HL-60/S4 treated with phorbol 12-myristate 13-acetate at 8.2 ng/mL for 4 days and 3 days (cell line): ENCODE results near the gene CKMT1B.
"Not testable (repeated sequence)": the region's sequence is repeated elsewhere in the genome, so short reads cannot be mapped to it uniquely, and the experiment has no call there.

ENCODE experiments used
- in situ Hi-C: fragments of 300-500 bp; cut with MboI; formaldehyde crosslinking; loops from 2 replicates; pipeline ENCODE4 v1.15.0; 2022; ENCODE audit warnings: low sequenced_read_pairs

CKMT1B gene

DNA sequence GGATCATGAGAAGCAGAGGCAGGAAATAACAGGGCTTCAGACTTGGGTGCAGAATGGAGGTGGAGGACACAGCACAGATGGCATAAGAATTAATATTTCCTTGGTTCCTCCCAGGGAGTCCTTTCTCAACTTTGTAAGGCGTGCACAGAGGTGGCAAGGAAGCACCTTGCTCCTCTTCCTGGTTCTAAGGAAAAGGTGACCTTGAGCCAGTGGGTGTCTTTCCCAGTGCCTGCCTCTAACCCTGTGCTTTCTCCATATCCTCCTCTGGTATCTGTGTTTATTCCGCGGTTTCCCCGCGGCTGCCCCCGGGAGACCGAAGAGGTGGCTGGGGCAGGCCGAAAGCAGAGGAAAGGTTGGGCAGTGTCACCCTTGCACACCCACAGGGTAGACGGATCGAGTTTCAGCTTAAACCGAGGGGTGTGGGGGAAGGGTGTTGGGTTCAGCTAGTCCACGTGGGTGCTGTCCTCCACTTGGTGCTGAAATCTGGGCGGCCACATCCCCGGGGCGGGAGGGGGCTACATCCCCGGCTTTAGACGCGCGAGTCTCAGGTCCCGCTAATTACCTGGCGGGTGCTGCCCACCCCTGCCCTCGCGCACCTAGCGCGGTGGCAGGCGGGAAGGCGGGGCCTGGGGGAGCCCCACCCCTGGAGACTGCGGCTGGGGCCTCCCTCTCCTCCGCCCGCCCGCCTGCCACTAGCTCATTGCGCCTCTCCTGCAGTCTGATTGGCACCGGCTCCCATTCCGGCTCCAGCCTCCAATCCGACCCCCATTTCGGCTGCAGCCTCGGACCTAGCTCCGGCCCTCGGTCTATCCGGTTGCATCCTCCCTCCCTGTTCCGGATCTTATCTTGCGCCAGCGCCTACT, at the start of gene CKMT1B:
CKMT1B (plus strand) TSS at position 700 of the 863 bp plus-strand sequence. CDS start 192 bp downstream, outside the sequence.
- in situ Hi-C loops = not testable (repeated sequence)

DNA sequence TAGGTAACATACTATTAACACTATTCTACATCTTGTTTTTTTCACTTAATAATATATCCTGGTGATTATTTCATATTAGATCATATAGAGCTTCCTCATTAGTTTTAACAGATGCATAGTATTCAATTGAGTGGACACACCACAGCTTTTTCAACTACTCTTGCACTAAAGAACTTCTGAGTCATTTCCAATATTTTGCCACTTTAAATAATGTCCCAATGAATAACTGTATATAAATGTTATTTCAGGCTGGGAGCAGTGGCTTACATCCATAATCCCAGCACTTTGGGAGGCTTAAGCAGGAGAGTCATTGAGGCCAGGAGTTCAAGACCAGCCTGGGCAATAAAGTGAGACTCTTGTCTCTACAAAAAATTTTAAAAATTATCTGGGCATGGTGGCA, 49.6 kb upstream of the CKMT1B start:
- in situ Hi-C loops = no loop called here

DNA sequence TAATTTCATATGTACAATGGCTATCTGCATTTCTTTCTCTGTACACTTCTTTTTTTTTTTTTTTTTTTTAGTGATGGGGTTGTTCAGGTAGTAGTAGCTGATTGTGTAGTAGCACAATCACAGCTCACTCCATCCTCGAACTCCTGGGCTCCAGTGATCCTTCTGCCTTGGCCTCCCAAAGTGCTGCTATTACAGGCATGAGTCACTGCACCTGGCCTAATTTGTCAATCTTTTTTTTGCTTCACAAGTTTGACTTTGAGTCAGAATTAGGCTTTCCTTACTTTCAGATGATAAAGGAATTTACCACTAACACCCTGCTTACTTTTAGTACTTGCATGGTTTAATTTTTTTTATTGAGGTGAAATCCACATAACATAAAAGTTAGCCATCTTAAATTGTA, 48.4 kb upstream of the CKMT1B start:
- in situ Hi-C loops = no loop called here

DNA sequence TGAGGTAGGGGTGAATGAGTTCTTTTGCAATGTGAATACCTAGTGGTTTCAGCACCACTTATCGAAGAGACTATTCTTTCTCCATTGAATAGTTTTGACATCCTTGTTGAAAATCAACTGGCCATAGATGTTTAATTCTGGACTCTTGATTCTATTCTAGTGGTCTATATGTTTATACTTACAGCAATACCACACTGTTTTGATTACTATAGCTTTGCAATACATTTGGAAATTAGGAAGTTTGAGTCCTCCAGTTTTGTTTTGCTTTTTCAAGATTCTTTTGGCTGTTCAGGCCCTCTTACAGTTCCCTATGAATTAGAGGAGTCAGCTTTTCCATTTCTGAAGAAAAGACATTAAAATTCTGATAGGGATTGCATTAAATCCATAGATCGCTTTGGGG, 46.3 kb upstream of the CKMT1B start:
- in situ Hi-C loops = no loop called here

DNA sequence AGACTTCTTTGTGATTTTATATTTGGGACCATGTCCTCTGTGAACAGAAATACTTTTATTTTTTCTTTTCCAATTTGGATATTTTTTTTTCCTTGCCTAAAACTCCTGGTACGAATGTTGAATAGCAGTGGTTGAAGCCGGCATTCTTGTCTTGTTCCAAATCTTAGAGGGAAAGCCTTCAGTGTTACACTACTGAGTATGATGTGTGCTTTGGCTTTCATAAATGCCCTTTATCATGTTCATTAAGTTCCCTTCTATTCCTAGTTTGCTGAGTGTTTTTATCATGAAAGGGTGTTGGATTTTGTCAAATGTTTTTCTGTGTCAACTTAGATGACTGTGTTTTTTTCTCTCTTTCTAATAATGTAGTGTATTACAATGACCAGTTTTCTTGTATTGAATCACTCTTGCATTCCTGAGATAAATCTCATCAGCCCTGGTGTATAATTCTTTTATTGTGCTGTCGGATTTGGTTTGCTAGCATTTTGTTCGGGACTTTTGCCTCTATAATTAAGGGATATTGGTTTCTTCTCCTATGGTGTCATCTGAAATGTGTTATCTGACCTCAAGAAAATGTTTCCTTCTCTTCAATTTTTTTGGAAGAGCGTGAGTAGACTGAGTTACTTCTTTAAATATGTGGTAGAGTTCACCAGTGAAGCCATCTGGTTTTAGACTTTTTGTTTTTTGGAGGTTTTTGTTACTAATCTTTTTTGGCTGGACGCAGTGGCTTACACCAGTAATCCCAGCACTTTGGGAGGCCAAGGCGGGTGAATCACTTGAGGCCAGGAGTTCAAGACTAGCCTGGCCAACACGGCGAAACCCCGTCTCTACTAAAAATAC, 43.1 kb upstream of the CKMT1B start:
- in situ Hi-C loops = no loop called here

DNA sequence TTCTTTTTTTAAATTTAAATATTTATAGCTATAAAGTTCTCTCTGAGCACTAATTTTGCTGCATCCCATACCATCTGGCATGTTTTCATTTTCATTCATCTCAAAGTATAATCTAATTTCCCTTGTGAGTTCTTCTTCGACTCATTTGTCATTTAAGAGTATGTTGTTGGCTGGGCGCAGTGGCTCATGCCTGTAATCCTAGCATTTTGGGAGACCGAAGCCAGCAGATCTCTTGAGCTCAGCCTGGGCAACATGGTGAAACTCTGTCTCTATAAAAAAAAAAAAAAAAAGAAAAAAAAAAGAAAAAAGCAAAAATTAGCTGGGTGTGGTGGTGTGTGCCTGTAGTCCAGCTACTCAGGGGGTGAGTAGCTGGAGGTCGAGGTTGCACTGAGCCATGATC, 41.6 kb upstream of the CKMT1B start:
- in situ Hi-C loops = no loop called here

DNA sequence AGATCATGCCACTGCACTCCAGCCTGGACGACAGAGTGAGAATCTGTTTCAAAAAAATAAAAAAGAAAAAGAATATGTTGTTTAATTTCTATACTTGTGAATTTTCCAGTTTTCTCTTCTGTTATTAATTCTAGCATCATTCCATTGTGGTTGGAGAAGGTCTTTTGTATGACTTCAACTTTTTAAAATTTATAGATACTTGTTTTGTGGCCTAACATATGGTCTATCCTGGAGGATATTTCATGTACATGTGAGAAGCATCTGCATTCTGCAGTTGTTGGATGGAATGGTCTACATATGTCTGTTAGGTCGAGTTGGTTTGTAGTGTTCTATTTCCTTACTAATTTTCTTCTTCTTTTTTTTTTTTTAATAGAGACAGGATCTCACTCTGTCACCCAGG, 40.8 kb upstream of the CKMT1B start:
- in situ Hi-C loops = no loop called here

DNA sequence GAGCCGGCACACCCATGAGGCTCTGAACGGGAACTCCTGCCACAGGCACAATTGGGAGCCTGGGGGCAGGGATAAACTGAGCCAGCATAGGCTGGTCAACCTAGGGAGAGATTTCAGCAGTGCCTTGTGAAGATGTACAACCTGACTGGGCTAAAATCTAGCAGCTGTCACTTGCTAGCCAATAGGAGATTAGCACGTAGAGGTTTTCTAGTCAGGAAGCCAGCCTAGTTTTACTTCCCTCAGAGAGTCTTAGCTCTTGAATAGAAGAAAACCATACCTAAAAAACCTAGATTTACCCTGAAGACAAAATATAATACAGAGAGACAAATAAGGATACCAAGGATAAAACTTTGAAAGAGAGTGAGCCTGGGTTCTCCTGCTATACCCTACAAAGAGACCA, 31.1 kb upstream of the CKMT1B start:
- in situ Hi-C loops = not testable (repeated sequence)

DNA sequence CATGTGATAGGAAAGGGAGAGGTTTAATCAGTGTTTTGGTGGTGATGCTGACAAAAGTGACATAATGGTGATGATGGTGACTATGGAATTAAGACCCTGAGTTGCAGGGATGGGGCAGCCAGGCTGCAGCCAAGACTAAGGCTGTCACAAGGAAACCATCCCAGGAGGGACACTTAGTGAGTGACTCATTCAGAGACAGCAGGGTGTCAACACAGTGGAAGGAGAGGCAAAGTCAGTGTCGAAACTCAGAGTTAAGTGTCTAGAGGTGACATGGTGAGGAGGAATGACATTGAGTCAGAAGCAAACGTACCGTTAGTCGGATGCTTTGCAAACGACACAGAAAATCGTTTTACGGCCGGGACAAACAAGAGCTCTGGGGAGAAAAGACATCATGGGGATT, 30.0 kb upstream of the CKMT1B start:
- in situ Hi-C loops = not testable (repeated sequence)

DNA sequence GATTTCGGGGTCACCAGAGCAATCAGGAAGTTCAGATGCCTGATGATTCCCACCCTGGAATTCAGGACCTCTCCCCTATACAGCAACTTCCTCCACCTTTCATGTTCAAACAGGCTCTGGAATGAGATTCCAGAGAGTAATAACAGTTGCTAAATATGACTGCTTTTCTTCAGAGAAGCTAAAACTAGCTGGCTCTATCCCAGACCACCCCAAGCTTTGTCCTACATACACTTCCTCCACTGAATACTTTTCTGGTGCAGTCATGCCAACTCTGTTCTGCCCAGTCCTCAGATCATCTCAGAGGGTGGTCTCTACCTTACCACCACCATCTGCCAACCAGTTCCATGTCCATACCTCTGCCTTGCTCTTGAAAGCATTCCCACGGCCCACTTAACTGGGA, 27.2 kb upstream of the CKMT1B start:
- in situ Hi-C loops = not testable (repeated sequence)

DNA sequence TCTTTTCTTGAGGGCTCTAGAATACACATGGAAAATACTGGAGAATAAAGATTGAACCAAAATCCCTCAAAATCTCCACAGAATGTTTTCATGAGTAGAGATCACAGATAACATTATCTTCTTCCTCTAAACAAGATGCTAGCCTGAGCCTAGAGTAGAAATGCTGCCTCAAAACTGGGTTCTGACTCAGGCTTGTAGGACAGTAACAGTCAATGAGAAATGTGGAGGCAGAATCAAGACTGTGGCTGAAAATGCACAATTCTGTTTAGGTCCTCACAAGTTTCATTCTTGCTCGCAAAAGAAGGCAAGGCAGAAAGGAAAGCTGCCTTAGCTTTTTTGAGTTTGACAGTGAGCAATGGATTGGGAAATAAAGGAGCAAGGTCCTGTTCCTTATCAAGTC, 19.2 kb upstream of the CKMT1B start:
- in situ Hi-C loops = not testable (repeated sequence)

DNA sequence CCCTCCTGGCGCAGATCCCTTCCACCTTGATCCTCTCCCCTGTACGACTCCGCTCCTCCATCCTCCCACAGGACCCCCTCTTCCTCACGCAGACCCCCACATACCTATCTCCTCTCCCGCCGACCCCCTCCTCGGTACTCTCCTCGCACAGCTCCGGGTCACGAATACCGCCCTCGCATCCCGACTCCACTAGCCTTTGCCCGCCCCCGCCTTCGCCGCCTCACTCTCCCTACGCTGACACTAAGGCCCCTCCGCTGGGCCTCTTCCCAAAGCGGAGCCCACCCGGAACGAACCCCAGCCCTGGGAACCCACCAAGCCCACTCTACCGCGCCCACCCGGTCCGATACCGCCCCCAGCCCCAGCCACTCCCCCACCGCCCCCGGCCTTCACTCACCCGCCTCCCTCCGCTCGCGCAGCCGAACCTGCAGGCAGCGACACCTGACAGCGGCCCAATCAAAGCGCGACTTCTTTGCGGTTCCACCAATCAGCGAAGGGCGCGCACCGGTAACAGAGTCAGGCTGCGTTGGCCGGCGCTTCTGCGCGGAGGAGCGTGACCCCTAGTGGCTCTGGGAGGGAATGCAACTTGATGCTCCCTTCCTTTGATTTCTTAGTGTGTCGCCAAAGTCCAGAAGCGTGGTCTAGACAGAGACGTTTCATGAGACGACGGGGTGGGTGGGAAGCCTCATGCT, 3.9 kb upstream of the CKMT1B start, which contains the start of gene PPIP5K1:
PPIP5K1 (minus strand) TSS at position 431 of the 689 bp plus-strand sequence. CDS start 5,704 bp downstream, outside the sequence.
- in situ Hi-C loops = not testable (repeated sequence)

DNA sequence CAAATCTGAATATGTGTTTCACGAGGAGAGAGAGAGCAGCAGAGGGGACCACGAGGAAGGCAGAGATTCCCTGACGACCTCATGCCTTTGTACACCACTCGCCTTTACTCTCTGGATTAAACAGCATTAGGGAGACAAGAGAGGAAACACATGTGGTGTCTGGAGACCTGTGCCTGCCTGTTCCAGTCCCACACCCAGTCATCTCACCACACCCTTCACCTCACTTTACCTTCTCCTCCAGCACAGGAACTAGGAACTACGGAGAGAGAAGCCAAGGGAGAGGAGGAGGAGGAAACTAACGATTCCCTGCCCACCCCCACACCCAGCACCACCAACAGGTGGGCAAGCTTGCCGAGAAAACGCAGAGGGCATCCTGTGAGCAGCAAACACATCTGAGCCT, 986 bp upstream of the CKMT1B start:
- in situ Hi-C loops = not testable (repeated sequence)

DNA sequence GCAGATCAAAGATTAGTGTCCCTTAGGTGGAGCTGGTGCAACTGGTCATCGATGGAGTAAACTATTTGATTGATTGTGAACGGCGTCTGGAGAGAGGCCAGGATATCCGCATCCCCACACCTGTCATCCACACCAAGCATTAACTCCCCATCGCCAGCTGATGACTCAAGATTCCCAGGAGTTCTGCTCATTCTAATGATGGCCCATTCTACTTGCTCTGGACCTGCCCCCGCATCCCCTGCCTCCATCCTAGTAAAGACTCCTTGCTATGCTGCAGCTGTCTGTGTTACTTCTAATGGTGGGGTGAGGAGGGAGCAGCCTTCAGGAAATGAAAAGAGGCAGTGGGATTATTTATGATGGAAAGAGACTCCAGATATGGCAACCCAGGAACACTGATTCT, 5.3 kb downstream of the CKMT1B start:
- in situ Hi-C loops = not testable (repeated sequence)

DNA sequence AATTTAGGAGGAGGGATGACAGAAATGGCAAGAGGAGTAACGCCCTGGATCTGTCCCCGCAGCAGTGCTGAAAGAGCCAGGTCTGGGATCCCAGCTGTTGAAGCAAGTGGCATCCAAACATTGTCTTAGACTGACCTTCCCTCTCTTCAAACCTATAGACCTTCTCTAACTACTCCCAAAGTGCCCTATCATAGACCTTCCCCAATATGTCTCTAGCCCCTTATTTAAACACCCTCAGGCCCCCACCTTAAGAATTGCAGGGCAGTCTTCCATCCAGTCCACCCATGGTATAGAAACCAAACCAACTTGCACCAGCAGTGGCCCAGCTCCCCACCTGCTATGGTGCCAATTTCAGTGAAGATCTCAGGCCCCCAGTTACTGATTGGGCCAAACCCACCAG, 6.4 kb downstream of the CKMT1B start:
- in situ Hi-C loops = not testable (repeated sequence)

DNA sequence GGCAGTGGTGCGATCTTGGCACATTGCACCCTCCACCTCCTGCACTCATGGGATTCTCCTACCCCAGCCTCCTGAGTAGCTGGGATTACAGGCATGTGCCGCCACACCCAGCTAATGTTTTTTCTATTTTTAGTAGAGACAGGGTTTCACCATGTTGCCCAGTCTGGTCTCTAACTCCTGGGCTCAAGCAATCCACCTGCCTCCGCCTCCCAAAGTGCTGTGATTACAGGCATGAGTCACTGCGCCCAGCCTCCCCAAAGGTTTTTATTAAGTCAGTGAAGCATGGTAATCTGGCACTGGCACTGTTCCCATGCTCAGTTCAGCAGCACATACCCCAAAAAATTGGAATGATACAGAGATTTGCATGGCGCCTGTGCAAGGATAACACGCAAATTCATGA, 8.4 kb downstream of the CKMT1B start:
- in situ Hi-C loops = not testable (repeated sequence)

DNA sequence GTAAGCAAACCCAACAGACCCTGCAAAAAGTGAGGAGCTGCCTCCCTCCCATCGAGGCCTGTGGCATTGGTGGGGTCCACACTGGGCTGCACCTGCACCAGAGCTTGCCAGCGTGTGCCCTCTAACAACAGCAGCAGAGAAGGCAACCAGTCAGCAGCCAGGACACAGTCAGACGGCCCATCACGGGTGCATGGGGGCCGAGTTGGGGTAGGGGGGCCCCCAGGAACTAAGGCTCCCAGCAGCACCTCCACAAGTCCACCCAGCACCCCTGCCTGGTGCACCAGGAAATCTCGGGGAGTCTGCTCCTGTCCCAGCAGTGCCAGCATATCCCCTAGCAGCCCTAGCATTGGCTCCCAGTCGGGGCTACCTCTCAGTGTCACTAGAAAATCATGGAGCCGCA, 23.9 kb downstream of the CKMT1B start:
- in situ Hi-C loops = not testable (repeated sequence)

DNA sequence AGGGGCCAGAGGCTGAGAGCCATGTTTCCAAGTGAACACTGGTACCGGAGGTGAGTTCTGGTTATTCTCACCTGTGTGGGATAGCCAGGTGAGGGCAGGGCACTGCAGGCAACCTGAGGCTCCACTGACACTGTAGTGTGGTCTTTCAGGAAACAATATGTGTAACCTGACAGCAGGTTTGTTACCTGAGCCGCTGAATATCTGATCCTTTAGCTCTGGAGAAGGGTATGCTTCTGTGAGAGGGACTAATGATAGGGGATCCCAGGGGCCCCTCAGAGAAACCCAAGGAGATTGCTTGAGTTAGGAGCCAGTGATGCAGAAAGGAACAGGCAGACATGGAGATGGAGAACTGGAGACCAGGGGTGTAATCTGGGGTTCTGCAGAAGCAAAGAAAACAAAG, 24.9 kb downstream of the CKMT1B start, which contains the start of gene STRC:
STRC (minus strand) TSS at position 101 of the 400 bp plus-strand sequence; CDS start at position 23, 78 bp downstream.
- in situ Hi-C loops = not testable (repeated sequence)

DNA sequence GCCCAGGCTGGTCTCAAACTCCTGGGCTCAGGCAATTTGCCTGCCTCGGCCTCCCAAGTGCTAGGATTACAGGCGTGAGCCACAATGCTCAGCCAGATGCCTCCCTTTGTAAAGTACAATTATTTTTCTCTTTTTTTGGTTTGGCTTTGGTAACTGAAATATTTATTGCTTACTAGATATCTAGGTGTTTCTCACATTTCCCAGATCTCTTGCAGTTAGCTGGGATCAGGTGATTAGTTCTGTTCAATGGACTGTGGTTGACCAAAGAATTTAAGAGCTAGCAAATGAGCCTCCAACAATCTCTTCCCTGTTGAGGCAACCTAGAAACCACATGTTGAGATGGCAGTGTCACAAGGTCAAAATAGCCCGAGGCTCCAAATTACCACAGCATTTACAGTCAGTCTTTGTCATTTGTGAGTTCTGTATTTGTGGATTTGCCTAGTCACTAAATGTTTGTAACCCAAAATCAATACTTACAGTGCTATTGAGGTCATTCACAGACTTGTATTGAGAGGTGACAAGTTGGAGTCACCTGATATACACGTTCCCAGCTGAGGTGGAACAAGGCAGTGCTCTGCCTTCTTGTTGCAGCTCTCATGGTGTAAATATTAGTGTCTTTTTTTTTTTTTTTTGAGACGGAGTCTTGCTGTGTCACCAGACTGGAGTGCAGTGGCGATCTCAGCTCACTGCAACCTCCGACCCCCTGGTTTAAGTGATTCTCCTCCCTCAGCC, 28.4 kb downstream of the CKMT1B start:
- in situ Hi-C loops = not testable (repeated sequence)

DNA sequence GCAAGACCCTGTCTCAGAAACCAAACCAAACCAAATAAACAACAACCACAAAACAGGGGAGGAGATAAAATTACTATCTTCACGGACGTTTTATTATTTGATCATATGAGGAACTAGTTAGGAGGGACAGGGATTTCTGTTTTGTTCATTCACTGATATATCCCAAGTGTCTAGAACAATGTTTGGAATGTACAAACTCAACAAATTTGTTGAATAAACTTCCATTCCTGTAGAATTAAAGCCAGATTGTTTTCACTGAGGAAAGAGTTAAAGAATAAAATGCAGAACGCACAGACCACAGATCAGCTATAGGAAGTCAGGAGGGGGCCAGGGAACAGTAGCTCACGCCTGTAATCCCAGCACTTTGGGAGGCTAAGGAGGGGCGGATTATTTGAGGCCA, 31.3 kb downstream of the CKMT1B start:
- in situ Hi-C loops = no loop called here
